Hepatocyte (in vitro differentiated cells): ENCODE results near the gene IL24. TPM values are rescaled to one million over a fixed set of nuclear protein-coding genes. Genes with fewer than 3 reads are reported as not detected.

ENCODE experiments used
- DNase-seq: peaks from one replicate; pipeline ENCODE4 v3.0.0-alpha.2; 2016; ENCODE audit warnings: low spot score
- H2AFZ ChIP-seq: fragments of 200-600 bp; sonication (generic); 2 replicates; pipeline ENCODE4 v1.6.0; 2016; ENCODE audit warnings: antibody characterized with exemption, mild to moderate bottlenecking
- H3K27ac ChIP-seq: fragments of 200-600 bp; sonication (generic); 2 replicates; pipeline ENCODE4 v1.5.1; 2016; ENCODE audit warnings: mild to moderate bottlenecking
- H3K27me3 ChIP-seq: fragments of 200-600 bp; sonication (generic); 2 replicates; pipeline ENCODE4 v1.6.1; 2016
- H3K36me3 ChIP-seq: fragments of 200-600 bp; sonication (generic); replicated peaks from 2 replicates; pipeline ENCODE4 v1.5.1; 2016; ENCODE audit warnings: low read depth; ENCODE audit not compliant: insufficient read depth
- H3K4me1 ChIP-seq: fragments of 200-600 bp; sonication (generic); 2 replicates; pipeline ENCODE4 v1.5.1; 2016; ENCODE audit warnings: mild to moderate bottlenecking, moderate library complexity; ENCODE audit not compliant: insufficient read depth
- H3K4me2 ChIP-seq: fragments of 200-600 bp; sonication (generic); 2 replicates; pipeline ENCODE4 v1.6.0; 2016
- H3K4me3 ChIP-seq: fragments of 200-600 bp; sonication (generic); 2 replicates; pipeline ENCODE4 v1.5.1; 2016; ENCODE audit warnings: mild to moderate bottlenecking
- H3K79me2 ChIP-seq: fragments of 200-600 bp; sonication (generic); 2 replicates; pipeline ENCODE4 v1.6.0; 2017; ENCODE audit warnings: mild to moderate bottlenecking
- H3K9me2 ChIP-seq: fragments of 200-600 bp; sonication (generic); replicated peaks from 2 replicates; pipeline ENCODE4 v1.6.0; 2017; ENCODE audit warnings: mild to moderate bottlenecking; ENCODE audit not compliant: insufficient read depth
- H3K9me3 ChIP-seq: fragments of 200-600 bp; sonication (generic); 2 replicates; pipeline ENCODE4 v1.5.1; 2016; ENCODE audit warnings: low read depth, mild to moderate bottlenecking
- H4K20me1 ChIP-seq: fragments of 200-600 bp; sonication (generic); 2 replicates; pipeline ENCODE4 v1.6.0; 2016; ENCODE audit warnings: mild to moderate bottlenecking; ENCODE audit not compliant: insufficient read depth, poor library complexity, severe bottlenecking
- CTCF ChIP-seq: fragments of 200-600 bp; sonication (generic); IDR thresholded peaks from 2 replicates; pipeline ENCODE4 v1.5.1; 2016; ENCODE audit warnings: antibody characterized with exemption, mild to moderate bottlenecking; ENCODE audit not compliant: poor library complexity
- EZH2 ChIP-seq: fragments of 200-600 bp; sonication (generic); IDR thresholded peaks from 2 replicates; pipeline ENCODE4 v1.6.1; 2016; ENCODE audit warnings: antibody characterized with exemption, mild to moderate bottlenecking, borderline replicate concordance
- EZH2phosphoT487 ChIP-seq: fragments of 200-600 bp; sonication (generic); IDR thresholded peaks from one replicate; pipeline ENCODE4 v1.6.1; 2018; ENCODE audit warnings: antibody characterized with exemption, mild to moderate bottlenecking, low read depth, moderate library complexity; ENCODE audit not compliant: unreplicated experiment, severe bottlenecking
- WGBS: methylation state at CpG from one replicate; pipeline ENCODE4 v1.1.6; 2016; ENCODE audit warnings: low lambda C conversion rate; ENCODE audit errors: missing lambda C conversion rate; 5-methylcytosine and 5-hydroxymethylcytosine counted together
- polyA plus RNA-seq: library from polyadenylated mRNA; unstranded; fragments of >200 nt; fragmentation: Nextera tagmentation; extraction: Ambion mirVana; gene quantifications from 2 replicates; pipeline ENCODE4 v1.2.1, GENCODE V29; 2016
- total RNA-seq: library from RNA; depleted of rRNA; stranded (reverse); fragments of >200 nt; gene quantifications from 2 replicates; pipeline ENCODE4 v1.2.3, GENCODE V29; 2014

IL24 gene
- total and polyA plus RNA-seq, 2 experiments from 2014 or later, result not detected

GRCh38 chr1:206883160-206883559, 14.1 kb upstream of the IL24 start:
- WGBS, result 97% methylated on average over 1 of the region's 1 CpG
- TF ChIP-seq CTCF, result no peak
- no peak for TF ChIP-seq EZH2phosphoT487
- TF ChIP-seq EZH2, result no peak
- no peaks in the 10 kb centered on the region for H3K4me1 ChIP-seq

DNA sequence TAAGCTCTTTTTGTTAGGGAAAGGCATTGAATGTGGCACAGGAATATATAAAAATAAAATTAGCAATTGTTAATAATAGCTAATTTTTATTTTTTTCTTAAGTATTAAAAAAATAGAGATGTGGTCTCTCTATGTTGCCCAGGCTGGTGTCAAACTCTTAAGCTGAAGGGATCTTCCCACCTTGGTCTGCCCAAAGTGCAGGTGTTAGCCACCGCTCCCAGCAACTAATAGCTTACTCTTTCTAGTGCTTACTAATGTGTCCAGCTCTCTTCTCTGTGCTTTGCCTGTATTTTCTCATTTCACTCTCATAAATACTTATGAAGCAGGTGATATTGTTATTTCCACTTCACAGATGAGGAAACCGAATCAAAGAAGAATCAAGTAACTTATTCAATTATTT, 13.4 kb upstream of the IL24 start:
- H3K9me2 ChIP-seq, result no peaks in the 10 kb centered on the region
- H4K20me1 ChIP-seq, result no peaks in the 10 kb centered on the region
- H3K4me2 ChIP-seq, result no peak overlapping the region
- no peak for DNase-seq
- H3K79me2 ChIP-seq, result no peaks in the 10 kb centered on the region
- no peak overlapping the region for H3K27ac ChIP-seq
- WGBS, result 86% methylated on average over 2 of the region's 2 CpGs
- H3K27me3 ChIP-seq, result peaks cover 9% of the 10 kb centered on the region
- TF ChIP-seq EZH2phosphoT487 (no peak), EZH2 (no peak)
- no peaks in the 10 kb centered on the region for H3K4me1 ChIP-seq
- H2AFZ ChIP-seq, result no peak overlapping the region
- H3K4me3 ChIP-seq, result no peak overlapping the region
- H3K36me3 ChIP-seq, result no peaks in the 10 kb centered on the region
- no peaks in the 10 kb centered on the region for H3K9me3 ChIP-seq

More at GRCh38 chr1:206883160-206883559, 14.1 kb upstream of the IL24 start:
- Histone ChIP-seq H3K27ac (no peak overlapping the region), H3K27me3 (peaks cover 9% of the 10 kb centered on the region), H3K4me3 (no peak overlapping the region), H4K20me1 (no peaks in the 10 kb centered on the region), H3K36me3 (no peaks in the 10 kb centered on the region), H3K79me2 (no peaks in the 10 kb centered on the region), H2AFZ (no peak overlapping the region), H3K9me3 (peaks cover 5% of the 10 kb centered on the region), H3K4me2 (no peak overlapping the region), H3K9me2 (no peaks in the 10 kb centered on the region)
- no peak for DNase-seq

- Histone ChIP-seq H3K4me3 (no peak overlapping the region), H3K9me2 (no peaks in the 10 kb centered on the region), H2AFZ (no peak overlapping the region), H3K9me3 (no peaks in the 10 kb centered on the region), H3K4me1 (peaks cover 3% of the 10 kb centered on the region), H4K20me1 (no peaks in the 10 kb centered on the region), H3K79me2 (no peaks in the 10 kb centered on the region), H3K27ac (no peak overlapping the region), H3K36me3 (no peaks in the 10 kb centered on the region), H3K27me3 (peaks cover 9% of the 10 kb centered on the region), H3K4me2 (no peak overlapping the region)
- no peak for DNase-seq
- TF ChIP-seq EZH2, result no peak
- TF ChIP-seq EZH2phosphoT487, result no peak
- no peak for TF ChIP-seq CTCF
- 68% methylated on average over 3 of the region's 3 CpGs for WGBS
These were observed 11.7 kb upstream of the IL24 start for GRCh38 chr1:206885341-206886060.

DNA sequence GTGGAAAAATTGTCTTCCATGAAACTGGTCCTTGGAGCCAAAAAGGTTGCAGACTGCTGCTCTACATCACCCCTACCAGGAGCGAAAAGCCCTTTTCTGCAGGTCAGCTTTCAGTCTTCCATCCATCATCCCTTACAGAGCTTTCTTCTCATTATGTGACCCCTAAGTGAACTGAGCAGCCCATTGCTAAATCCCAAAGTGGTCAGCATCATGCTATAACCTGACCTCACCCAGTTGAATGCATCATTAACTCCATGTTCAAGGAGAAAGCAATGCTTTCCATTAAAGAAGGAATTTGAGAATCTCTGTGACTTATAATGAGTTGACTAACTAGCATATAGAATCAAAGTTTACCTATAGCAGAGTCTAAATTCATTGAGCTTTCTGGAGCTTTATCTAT, 10.4 kb upstream of the IL24 start:
- H3K27ac ChIP-seq, result no peak overlapping the region
- 96% methylated on average over 1 of the region's 1 CpG for WGBS
- peaks cover 3% of the 10 kb centered on the region for H3K4me1 ChIP-seq
- H3K9me2 ChIP-seq, result no peaks in the 10 kb centered on the region
- no peaks in the 10 kb centered on the region for H4K20me1 ChIP-seq
- no peak overlapping the region for H3K4me2 ChIP-seq
- no peak overlapping the region for H3K4me3 ChIP-seq
- H3K9me3 ChIP-seq, result no peaks in the 10 kb centered on the region
- DNase-seq, result no peak
- peaks cover 12% of the 10 kb centered on the region for H3K27me3 ChIP-seq
- H2AFZ ChIP-seq, result no peak overlapping the region
- H3K79me2 ChIP-seq, result no peaks in the 10 kb centered on the region
- H3K36me3 ChIP-seq, result no peaks in the 10 kb centered on the region
- no peak for TF ChIP-seq CTCF
- TF ChIP-seq EZH2phosphoT487, result no peak
- no peak for TF ChIP-seq EZH2
